C4-2B (cell line): ENCODE measurements around the gene EVI2A.

ENCODE experiments used
- CTCF ChIP-seq: fragments of 450-650 bp; conservative IDR thresholded peaks from 2 replicates; pipeline ENCODE4 v1.5.1; 2017; ENCODE audit warnings: mild to moderate bottlenecking
- ZFX ChIP-seq: fragments of 450-650 bp; IDR thresholded peaks from 2 replicates; pipeline ENCODE4 v1.6.1; 2017

GRCh38 chr17:31281061-31281460, 40.4 kb downstream of the EVI2A start:
- TF ChIP-seq CTCF, result no peak
- no peak for TF ChIP-seq ZFX
